Measurements from ENCODE around the gene PLEKHG4B.
A peak's percentile ranks its signal among the peaks of the same experiment; 100 is the strongest.

Gene PLEKHG4B

DNA sequence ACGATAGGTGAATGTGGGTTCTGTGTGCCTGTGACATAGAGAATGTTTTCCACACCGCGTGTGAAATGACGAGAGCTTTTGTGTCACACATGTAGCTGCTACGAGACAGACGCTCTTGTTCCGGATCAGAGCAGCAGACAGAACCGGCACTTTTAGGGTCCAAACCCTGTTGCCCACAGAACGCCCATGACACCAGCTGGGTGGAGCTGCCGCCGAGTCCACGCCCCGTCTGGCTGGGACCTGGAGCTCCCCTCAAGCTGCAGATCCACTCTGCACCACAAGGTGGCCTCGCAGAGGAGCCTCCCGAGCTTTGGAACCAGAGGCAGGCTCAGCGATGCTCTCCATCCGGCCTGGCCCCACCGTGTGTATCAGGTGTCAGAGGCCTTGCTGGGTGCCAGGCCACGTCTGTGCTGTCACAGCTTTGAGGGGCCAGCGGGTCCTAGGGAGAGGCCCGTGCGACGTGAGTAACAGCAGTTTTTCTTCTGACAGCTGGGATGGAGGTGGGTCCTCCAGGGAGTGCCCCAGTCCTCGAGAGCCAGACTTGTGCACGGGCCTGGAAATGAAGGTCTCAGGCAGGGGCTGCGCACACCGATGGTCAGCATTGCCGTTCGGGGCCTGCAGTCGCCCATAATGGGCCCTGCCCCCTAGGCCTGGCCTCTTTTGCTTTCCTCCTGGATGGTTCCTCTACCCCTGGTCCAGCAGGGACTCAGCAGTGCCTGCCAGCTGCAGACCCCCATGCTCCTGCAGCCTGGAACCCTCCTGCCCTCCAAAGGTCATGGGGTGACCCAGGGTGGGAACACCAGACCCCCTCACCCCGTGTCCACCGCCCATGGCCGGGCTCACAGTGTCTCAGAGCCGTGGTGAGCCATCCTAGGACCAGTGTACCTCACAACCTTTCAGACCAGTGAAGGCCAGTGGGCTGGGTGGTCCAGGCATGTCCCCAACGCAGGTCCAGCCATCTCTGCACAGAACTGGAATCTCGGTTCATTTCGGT is 96.8 kb downstream of the PLEKHG4B start:
- peak; percentile 91 for TF ChIP-seq CTCF (IDR thresholded peaks at IDR 0.05; ENCODE audit: low read length, missing control alignments)
- peak; percentile 83 for DNase-seq (ENCODE audit: low read depth)
- peak overlapping the region; percentile 27 for H3K4me3 ChIP-seq (replicated peaks; ENCODE audit: low read depth, low read length)

- H3K4me3 ChIP-seq (replicated peaks; ENCODE audit: low read depth, low read length), result no peak overlapping the region
- no peak for DNase-seq (ENCODE audit: low read depth)
- TF ChIP-seq CTCF (IDR thresholded peaks at IDR 0.05; ENCODE audit: low read length, missing control alignments), result no peak
Observed at GRCh38 chr5:189486-189885, 97.5 kb downstream of the PLEKHG4B start.

DNA sequence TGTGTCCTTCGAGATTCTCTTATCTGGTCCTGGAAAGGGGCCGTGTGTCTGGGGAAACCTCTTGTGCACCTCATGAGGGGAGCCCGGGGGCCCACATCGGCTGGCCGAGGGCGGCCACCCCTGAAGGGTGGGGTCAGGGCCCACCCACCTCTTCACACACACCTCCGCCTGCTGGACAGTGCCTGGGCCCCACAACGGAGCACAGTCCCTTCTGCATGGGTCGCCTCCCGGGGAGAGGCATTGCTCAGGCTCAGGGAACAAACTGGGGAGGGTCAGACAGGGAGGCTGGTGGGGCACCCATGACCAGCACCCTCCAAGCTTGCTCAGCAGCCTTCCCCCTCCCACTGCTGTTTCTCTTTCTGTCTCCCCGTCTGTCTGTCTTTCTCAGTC is 98.0 kb downstream of the PLEKHG4B start:
- no peak for TF ChIP-seq CTCF (IDR thresholded peaks at IDR 0.05; ENCODE audit: low read length, missing control alignments)
- H3K4me3 ChIP-seq (replicated peaks; ENCODE audit: low read depth, low read length), result no peak overlapping the region
- DNase-seq (ENCODE audit: low read depth), result no peak

GRCh38 chr5:190366-191035 is 98.5 kb downstream of the PLEKHG4B start:
- TF ChIP-seq CTCF (IDR thresholded peaks at IDR 0.05; ENCODE audit: low read length, missing control alignments), result no peak
- no peak for DNase-seq (ENCODE audit: low read depth)
- H3K4me3 ChIP-seq (replicated peaks; ENCODE audit: low read depth, low read length), result no peak overlapping the region

GRCh38 chr5:191036-191948 is 99.3 kb downstream of the PLEKHG4B start, which contains the start of gene LRRC14B:
Gene LRRC14B (plus strand): TSS chr5:191495. CDS start chr5:191539, 44 bp downstream.
- H3K4me3 ChIP-seq (replicated peaks; ENCODE audit: low read depth, low read length), result no peak within 1 kb of the TSS
- TF ChIP-seq CTCF (IDR thresholded peaks at IDR 0.05; ENCODE audit: low read length, missing control alignments), result no peak
- no peak for DNase-seq (ENCODE audit: low read depth)

GRCh38 chr5:191949-192690 is 100.2 kb downstream of the PLEKHG4B start:
- DNase-seq (ENCODE audit: low read depth), result no peak
- TF ChIP-seq CTCF (IDR thresholded peaks at IDR 0.05; ENCODE audit: low read length, missing control alignments), result no peak
- H3K4me3 ChIP-seq (replicated peaks; ENCODE audit: low read depth, low read length), result no peak overlapping the region

All from fibroblast of pulmonary artery (primary cell).